Duodenal mucosa (tissue), 2 donors: ENCODE results near the gene SENP2.
"Not testable (repeated sequence)": the region's sequence is repeated elsewhere in the genome, so short reads cannot be mapped to it uniquely, and the experiment has no call there.

Experiments
- H3K27ac ChIP-seq: one replicate; pipeline ENCODE4 v1.7.0; 2013; ENCODE audit warnings: low read depth, low read length
- H3K27me3 ChIP-seq, 2 donors: one replicate each; pipeline ENCODE4 v1.7.0; 2013; ENCODE audit warnings: low read length in 2 of 2, control low read depth in 1 of 2; ENCODE audit not compliant: insufficient read depth in 2 of 2, control insufficient read depth in 1 of 2
- H3K36me3 ChIP-seq, 2 donors: one replicate each; pipeline ENCODE4 v1.7.0; 2013; ENCODE audit warnings: low read length in 2 of 2, control low read depth in 1 of 2; ENCODE audit not compliant: insufficient read depth in 2 of 2, control insufficient read depth in 1 of 2
- H3K4me1 ChIP-seq, 2 donors: one replicate each; pipeline ENCODE4 v1.7.0; 2013; ENCODE audit warnings: low read length in 2 of 2, control low read depth in 1 of 2; ENCODE audit not compliant: insufficient read depth in 2 of 2, control insufficient read depth in 1 of 2
- H3K4me3 ChIP-seq, 2 donors: one replicate each; pipeline ENCODE4 v1.7.0; 2013; ENCODE audit warnings: low read length in 2 of 2, low read depth in 1 of 2
- H3K9ac ChIP-seq, 2 donors: one replicate each; pipeline ENCODE4 v1.7.0; 2013; ENCODE audit warnings: low read length in 2 of 2, low read depth in 1 of 2
- H3K9me3 ChIP-seq, 2 donors: one replicate each; pipeline ENCODE4 v1.7.0; 2013; ENCODE audit warnings: low read length in 2 of 2, control low read depth in 1 of 2; ENCODE audit not compliant: control insufficient read depth in 1 of 2

SENP2 gene

DNA sequence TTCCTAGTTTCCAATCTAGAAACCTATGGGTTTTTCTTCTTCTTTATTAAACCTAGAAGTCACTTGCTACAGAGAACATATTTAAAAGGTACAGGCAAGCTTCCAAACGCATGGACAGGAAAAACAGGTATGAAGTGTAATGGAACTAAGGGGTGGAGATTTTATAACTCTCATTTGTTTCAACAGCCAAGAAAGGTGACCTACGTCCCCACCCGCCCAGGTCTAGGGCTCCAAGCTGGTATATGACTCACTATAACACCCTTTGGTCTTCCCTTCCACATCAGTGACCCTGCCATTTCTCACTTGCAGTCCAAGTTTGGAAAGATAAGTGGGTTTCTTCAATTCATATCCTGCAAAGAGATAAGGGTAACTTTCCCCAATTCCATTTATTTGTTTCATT lies 27.7 kb upstream of the SENP2 start:
- Histone ChIP-seq H3K36me3 (no peaks in the 10 kb centered on the region), H3K9me3 (no peaks in the 10 kb centered on the region), H3K9ac (peak overlapping the region; percentile 5 to 43), H3K27ac (peak overlapping the region; percentile 90), H3K4me3 (peak overlapping the region; percentile 27 to 28), H3K4me1 (peaks cover 15 to 25% of the 10 kb centered on the region in 2 donors), H3K27me3 (no peaks in the 10 kb centered on the region)

DNA sequence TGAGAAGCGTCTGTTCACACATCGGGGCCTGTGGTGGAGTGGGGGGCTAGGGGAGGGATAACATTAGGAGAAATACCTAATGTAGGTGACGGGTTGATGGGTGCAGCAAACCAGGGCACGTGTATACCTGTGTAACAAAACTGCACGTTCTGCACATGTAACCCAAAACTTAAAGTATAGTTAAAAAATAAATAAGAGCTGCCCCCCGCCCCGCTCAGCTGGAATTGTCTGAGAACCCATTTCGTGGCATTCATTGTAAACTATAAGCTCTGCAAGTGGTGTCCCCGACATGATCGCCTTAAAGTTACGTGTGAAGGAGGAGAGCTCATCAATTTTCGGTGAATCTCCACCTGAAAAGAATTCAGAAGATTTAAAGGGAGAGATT lies 26.4 kb upstream of the SENP2 start:
- H3K36me3 ChIP-seq: no peaks in the 10 kb centered on the region
- no peaks in the 10 kb centered on the region for H3K9me3 ChIP-seq
- H3K4me1 ChIP-seq: peaks cover 15 to 25% of the 10 kb centered on the region in 2 donors
- no peak overlapping the region for H3K27ac ChIP-seq
- no peak overlapping the region for H3K9ac ChIP-seq
- H3K27me3 ChIP-seq: no peaks in the 10 kb centered on the region
- no peak overlapping the region for H3K4me3 ChIP-seq

DNA sequence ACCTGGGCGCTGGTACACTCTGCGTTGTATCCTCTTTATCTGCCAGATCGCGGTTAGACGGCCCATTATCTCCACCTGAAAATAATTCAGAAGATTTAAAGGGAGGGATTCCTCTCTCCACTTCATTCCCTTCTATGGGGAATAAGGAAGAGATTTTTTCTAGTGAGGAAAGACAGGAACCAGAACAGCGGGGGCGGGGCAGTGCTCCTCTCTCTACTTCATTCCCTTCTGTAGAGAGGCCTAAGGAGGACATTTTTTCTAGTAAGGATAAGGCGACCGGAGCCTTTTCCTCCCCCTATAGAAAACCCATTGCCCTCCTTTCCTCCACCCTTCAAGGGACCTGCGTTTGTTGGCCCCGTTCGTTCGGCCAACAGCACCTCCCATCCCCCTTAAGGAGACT lies 25.4 kb upstream of the SENP2 start:
- Histone ChIP-seq H3K9me3 (no peaks in the 10 kb centered on the region), H3K36me3 (no peaks in the 10 kb centered on the region), H3K4me3 (no peak overlapping the region), H3K27me3 (no peaks in the 10 kb centered on the region), H3K27ac (no peak overlapping the region), H3K9ac (no peak overlapping the region), H3K4me1 (peaks cover 11 to 16% of the 10 kb centered on the region in 2 donors)

DNA sequence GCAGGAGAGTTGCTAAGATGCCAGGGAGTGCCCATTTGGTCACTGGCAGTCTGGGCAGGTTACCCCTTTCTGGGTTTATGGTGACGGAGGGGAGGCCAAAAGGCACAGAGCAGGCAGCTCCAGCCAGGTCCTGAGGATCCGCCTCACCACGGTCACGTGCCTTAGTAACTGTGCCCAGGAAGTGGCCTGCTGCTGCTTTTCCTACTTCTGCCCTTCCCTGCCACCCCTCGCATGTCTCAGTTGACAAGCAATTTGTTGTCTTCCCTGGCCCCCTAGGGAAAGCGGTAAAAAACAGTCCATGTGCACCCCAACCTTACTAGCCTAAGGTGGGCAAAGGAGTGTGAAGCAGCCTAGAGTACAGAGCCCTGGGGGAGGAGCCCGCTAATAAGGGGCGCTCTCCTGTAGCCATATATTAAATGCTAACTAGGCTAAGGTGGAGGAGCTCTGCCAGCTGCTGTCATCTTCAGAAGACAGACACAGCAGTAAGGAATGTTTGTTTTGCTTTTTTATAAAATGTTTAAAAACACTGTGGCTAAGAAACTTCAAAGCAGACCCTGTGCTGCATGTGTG lies 24.6 kb upstream of the SENP2 start:
- no peak overlapping the region for H3K4me3 ChIP-seq
- no peak overlapping the region for H3K27ac ChIP-seq
- H3K9me3 ChIP-seq: no peaks in the 10 kb centered on the region
- no peaks in the 10 kb centered on the region for H3K27me3 ChIP-seq
- no peaks in the 10 kb centered on the region for H3K36me3 ChIP-seq
- peaks cover 8 to 11% of the 10 kb centered on the region in 2 donors for H3K4me1 ChIP-seq
- no peak overlapping the region for H3K9ac ChIP-seq

- H3K9ac ChIP-seq: no peak overlapping the region
- no peak overlapping the region for H3K27ac ChIP-seq
- no peaks in the 10 kb centered on the region for H3K36me3 ChIP-seq
These were observed 24.1 kb upstream of the SENP2 start for GRCh38 chr3:185561958-185562357.

GRCh38 chr3:185572183-185572582 lies 13.9 kb upstream of the SENP2 start:
- H3K27me3 ChIP-seq: no peaks in the 10 kb centered on the region
- peaks cover 0 to 14% of the 10 kb centered on the region in 2 donors for H3K4me1 ChIP-seq
- H3K4me3 ChIP-seq: no peak overlapping the region
- H3K27ac ChIP-seq: no peak overlapping the region
- H3K9ac ChIP-seq: no peak overlapping the region
- H3K36me3 ChIP-seq: no peaks in the 10 kb centered on the region
- peaks cover 0 to 4% of the 10 kb centered on the region in 2 donors for H3K9me3 ChIP-seq

More at GRCh38 chr3:185561958-185562357, 24.1 kb upstream of the SENP2 start:
- Histone ChIP-seq H3K27me3 (no peaks in the 10 kb centered on the region), H3K9me3 (no peaks in the 10 kb centered on the region), H3K4me1 (peaks cover 3 to 11% of the 10 kb centered on the region in 2 donors), H3K4me3 (no peak overlapping the region)

DNA sequence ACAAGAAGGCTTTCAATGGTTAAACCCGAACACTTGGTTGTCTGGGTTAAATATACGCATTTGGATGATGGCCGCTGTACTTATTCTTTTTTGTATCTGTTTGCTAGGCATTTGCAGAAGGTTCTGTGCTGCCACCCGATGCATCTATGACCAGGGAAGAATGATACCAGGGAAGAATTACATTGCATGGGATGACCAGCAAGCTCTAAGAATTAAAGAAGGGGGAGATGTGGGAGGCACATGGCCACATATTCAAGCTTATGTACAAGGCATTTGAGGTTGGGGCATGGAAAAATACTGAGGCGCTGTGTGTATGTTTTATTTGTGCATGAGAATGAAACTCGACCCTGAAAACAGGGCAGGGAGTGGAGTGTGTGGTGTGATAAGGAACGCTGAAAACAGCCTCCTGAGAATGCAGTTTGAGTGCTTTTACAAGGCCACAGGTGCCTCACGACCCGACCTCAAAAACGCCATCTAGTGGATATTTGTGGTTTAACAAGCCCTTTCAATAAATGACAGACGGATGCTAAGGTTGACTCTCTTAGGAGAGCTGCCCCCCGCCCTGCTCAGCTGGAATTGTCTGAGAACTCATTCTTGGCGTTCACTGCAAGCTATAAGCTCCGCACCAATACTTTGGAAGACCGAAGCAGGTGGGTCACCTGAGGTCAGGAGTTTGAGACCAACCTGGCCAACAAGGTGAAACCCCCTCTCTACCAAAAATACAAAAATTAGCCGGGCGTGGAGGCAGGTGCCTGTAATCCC lies 10.8 kb upstream of the SENP2 start:
- not testable (repeated sequence) for H3K36me3 ChIP-seq, H3K9ac ChIP-seq, H3K9me3 ChIP-seq, H3K27ac ChIP-seq, H3K27me3 ChIP-seq, H3K4me3 ChIP-seq
- H3K4me1 ChIP-seq: peaks cover 0 to 14% of the 10 kb centered on the region in 2 donors

DNA sequence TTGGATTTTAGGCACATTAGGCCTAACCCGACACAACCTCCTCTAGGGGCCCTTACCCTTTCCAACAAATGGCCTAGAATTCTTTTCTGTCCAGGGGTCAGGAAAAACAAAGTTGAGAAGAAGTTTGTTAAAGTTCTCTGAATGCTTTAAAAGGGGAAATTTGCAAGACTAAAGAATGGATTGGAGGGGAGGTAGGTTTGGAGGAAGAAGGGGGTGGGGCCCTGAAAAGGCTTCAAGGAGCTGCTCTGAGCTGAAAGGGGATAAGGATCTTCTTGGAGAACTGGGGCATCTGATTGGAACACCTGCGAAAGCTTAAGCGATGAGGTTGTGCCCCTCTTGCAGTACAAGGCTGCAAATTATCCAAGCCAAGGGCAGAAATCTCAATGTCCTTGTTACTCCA lies 3.9 kb upstream of the SENP2 start:
- Histone ChIP-seq H3K27me3 (no peaks in the 10 kb centered on the region), H3K9me3 (no peaks in the 10 kb centered on the region), H3K36me3 (no peaks in the 10 kb centered on the region), H3K4me3 (no peak overlapping the region), H3K27ac (no peak overlapping the region), H3K9ac (no peak overlapping the region), H3K4me1 (peaks cover 18 to 22% of the 10 kb centered on the region in 2 donors)

DNA sequence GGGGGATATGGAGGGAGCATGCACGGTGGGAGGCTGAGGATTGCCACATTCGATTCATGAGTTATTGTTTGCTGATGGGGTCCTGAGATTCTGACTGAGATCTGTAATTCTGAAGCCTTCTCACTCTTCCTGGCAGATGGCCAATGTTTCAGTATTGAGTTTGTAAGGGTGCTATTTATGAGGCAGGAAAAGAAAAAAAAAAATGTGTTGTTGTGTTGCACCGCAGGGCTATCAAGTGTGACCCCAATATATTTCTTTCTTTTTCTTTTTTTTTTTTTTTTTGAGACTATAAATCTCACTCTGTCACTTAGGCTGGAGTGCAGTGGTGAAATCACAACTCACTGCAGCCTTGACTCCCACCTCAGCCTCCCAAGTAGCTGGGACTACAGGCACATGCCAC lies 3.2 kb upstream of the SENP2 start:
- H3K9ac ChIP-seq: no peak overlapping the region
- no peaks in the 10 kb centered on the region for H3K9me3 ChIP-seq
- no peaks in the 10 kb centered on the region for H3K36me3 ChIP-seq
- H3K4me3 ChIP-seq: no peak overlapping the region
- H3K27ac ChIP-seq: no peak overlapping the region
- H3K27me3 ChIP-seq: no peaks in the 10 kb centered on the region
- H3K4me1 ChIP-seq: peaks cover 18 to 23% of the 10 kb centered on the region in 2 donors

DNA sequence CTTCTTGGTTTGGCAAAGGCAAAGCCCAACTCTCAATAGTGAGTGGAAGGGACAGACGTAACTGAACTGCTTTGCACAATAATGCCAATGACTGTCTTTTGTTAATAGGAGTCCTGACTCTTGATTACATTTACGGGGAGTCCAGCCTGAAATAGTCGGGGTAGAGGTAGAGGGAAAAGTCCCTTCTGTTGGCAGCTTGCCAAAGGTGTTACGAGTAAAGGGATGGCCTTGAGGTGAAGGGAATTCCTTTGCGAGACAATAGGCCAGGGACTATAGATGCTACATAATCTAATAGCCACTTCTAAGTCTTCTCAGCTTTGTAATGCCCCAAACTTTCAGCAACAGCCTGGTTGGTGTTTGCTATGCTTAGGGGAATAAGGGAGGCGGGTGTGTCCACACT lies 2.2 kb upstream of the SENP2 start:
- peaks cover 23% of the 10 kb centered on the region in 2 donors for H3K4me1 ChIP-seq
- no peaks in the 10 kb centered on the region for H3K36me3 ChIP-seq
- no peak overlapping the region for H3K4me3 ChIP-seq
- H3K27me3 ChIP-seq: no peaks in the 10 kb centered on the region
- no peaks in the 10 kb centered on the region for H3K9me3 ChIP-seq
- H3K27ac ChIP-seq: no peak overlapping the region
- H3K9ac ChIP-seq: no peak overlapping the region
